Urinary bladder (tissue), 4 donors: ENCODE data around the gene CYP4X1. TPM values are rescaled to one million over a fixed set of nuclear protein-coding genes. Genes with fewer than 3 reads are reported as not detected.
A peak's percentile ranks its signal among the peaks of the same experiment; 100 is the strongest.
"Not testable (repeated sequence)": the region's sequence is repeated elsewhere in the genome, so short reads cannot be mapped to it uniquely, and the experiment has no call there.

Experiments
- DNase-seq: peaks from one replicate; pipeline ENCODE4 v3.0.0-alpha.2; 2015; ENCODE audit errors: extremely low spot score
- H3K27ac ChIP-seq: one replicate; pipeline ENCODE4 v1.5.1; 2013; ENCODE audit warnings: low read depth, mild to moderate bottlenecking, moderate library complexity
- H3K36me3 ChIP-seq: one replicate; pipeline ENCODE4 v1.6.1; 2013; ENCODE audit warnings: mild to moderate bottlenecking, moderate library complexity; ENCODE audit not compliant: insufficient read depth
- H3K4me1 ChIP-seq: one replicate; pipeline ENCODE4 v1.6.1; 2013; ENCODE audit warnings: mild to moderate bottlenecking, moderate library complexity; ENCODE audit not compliant: insufficient read depth
- H3K4me3 ChIP-seq: one replicate; pipeline ENCODE4 v1.5.1; 2013; ENCODE audit warnings: low read depth, low read length
- WGBS: extraction: QIAGEN DNeasy Blood & Tissue Kit; methylation state at CpG from one replicate; pipeline ENCODE4 v1.1.7; 2013; 5-methylcytosine and 5-hydroxymethylcytosine counted together
- polyA plus RNA-seq: library from polyadenylated mRNA; stranded (reverse); fragments of 200-250 nt; gene quantifications from one replicate; pipeline ENCODE4 v1.2.3, GENCODE V29; 2013
- small RNA-seq: library from RNA; depleted of rRNA; stranded (forward); fragments of <200 nt; gene quantifications from one replicate; pipeline ENCODE3, GENCODE V24; 2014
- total RNA-seq: library from RNA; depleted of rRNA; stranded (reverse); fragments of >200 nt; gene quantifications from one replicate; pipeline ENCODE4 v1.2.3, GENCODE V29; 2014
- donor health status: healthy with polysubstance abuse.
- donor health status: healthy.

Gene CYP4X1
- total and polyA plus RNA-seq, 2 donors: 1.8 to 7.0 TPM

GRCh38 chr1:47030170-47030805 lies 6.8 kb downstream of the CYP4X1 start:
- DNase-seq: no peak

GRCh38 chr1:47031059-47031458 lies 7.6 kb downstream of the CYP4X1 start:
- Histone ChIP-seq H3K36me3 (no peaks in the 10 kb centered on the region), H3K4me1 (no peaks in the 10 kb centered on the region), H3K4me3 (no peak overlapping the region), H3K27ac (no peak overlapping the region)
- DNase-seq: no peak
- WGBS: 30% methylated on average over 3 of the region's 3 CpGs

More at GRCh38 chr1:47030170-47030805, 6.8 kb downstream of the CYP4X1 start:
- Histone ChIP-seq H3K36me3 (no peaks in the 10 kb centered on the region), H3K27ac (no peak overlapping the region), H3K4me1 (no peaks in the 10 kb centered on the region), H3K4me3 (no peak overlapping the region)
- WGBS: 56% methylated on average over 3 of the region's 3 CpGs

- Histone ChIP-seq H3K27ac (no peak overlapping the region), H3K36me3 (no peaks in the 10 kb centered on the region), H3K4me1 (no peaks in the 10 kb centered on the region), H3K4me3 (no peak overlapping the region)
- 64% methylated on average over 3 of the region's 3 CpGs for WGBS
- DNase-seq: no peak
Measured at GRCh38 chr1:47031585-47031984, 8.1 kb downstream of the CYP4X1 start.

GRCh38 chr1:47036764-47037163 lies 13.3 kb downstream of the CYP4X1 start:
- no peak overlapping the region for H3K27ac ChIP-seq
- H3K4me3 ChIP-seq: no peak overlapping the region
- no peaks in the 10 kb centered on the region for H3K36me3 ChIP-seq
- no peak for DNase-seq
- WGBS: 80% methylated on average over 1 of the region's 1 CpG
- H3K4me1 ChIP-seq: no peaks in the 10 kb centered on the region

GRCh38 chr1:47059376-47059775 lies 35.9 kb downstream of the CYP4X1 start:
- H3K4me3 ChIP-seq: no peak overlapping the region
- no peak overlapping the region for H3K27ac ChIP-seq
- DNase-seq: no peak
- H3K36me3 ChIP-seq: no peaks in the 10 kb centered on the region
- H3K4me1 ChIP-seq: no peaks in the 10 kb centered on the region
- WGBS: 61% methylated on average over 1 of the region's 1 CpG

GRCh38 chr1:47067097-47067594 lies 43.7 kb downstream of the CYP4X1 start, which contains the start of gene CYP4Z1:
CYP4Z1 (plus strand) TSS chr1:47067231; CDS start chr1:47067491, 260 bp downstream.
- H3K4me3 ChIP-seq: no peak within 1 kb of the TSS
- DNase-seq: no peak
- no peak within 1 kb of the TSS for H3K27ac ChIP-seq
- H3K36me3 ChIP-seq: no peaks in the 10 kb centered on the region
- no peaks in the 10 kb centered on the region for H3K4me1 ChIP-seq

- not testable (repeated sequence) for DNase-seq, H3K36me3 ChIP-seq, H3K4me3 ChIP-seq, H3K27ac ChIP-seq, H3K4me1 ChIP-seq
- WGBS: 61% methylated on average over 4 of the region's 4 CpGs
Measured at GRCh38 chr1:47069080-47069479, 45.6 kb downstream of the CYP4X1 start.

GRCh38 chr1:47069509-47069908 lies 46.0 kb downstream of the CYP4X1 start:
- not testable (repeated sequence) for H3K36me3 ChIP-seq, H3K4me3 ChIP-seq, H3K27ac ChIP-seq, DNase-seq, H3K4me1 ChIP-seq

- H3K4me3 ChIP-seq, H3K36me3 ChIP-seq, H3K27ac ChIP-seq, H3K4me1 ChIP-seq: not testable (repeated sequence)
- 5% methylated on average over 3 of the region's 3 CpGs for WGBS
- DNase-seq: peak; percentile 1
Measured at GRCh38 chr1:47089356-47089755, 65.9 kb downstream of the CYP4X1 start.

- H3K4me1 ChIP-seq, DNase-seq, H3K4me3 ChIP-seq, H3K36me3 ChIP-seq, H3K27ac ChIP-seq: not testable (repeated sequence)
- 21% methylated on average over 3 of the region's 3 CpGs for WGBS
Measured at GRCh38 chr1:47091476-47091875, 68.0 kb downstream of the CYP4X1 start.

Small RNA genes within 50 kb of the gene (small RNA-seq; reads per million reads assigned to genes)
- gene CYP4A27P: not detected
- not detected for gene CYP4A43P
- not detected for gene CYP4A44P

Other genes with a start within 250 kb of the CYP4X1 start
- 56.6 TPM for gene CYP4B1, start 224.6 kb upstream of the CYP4X1 start, total RNA-seq
- 71.5 TPM for gene CYP4B1, start 224.6 kb upstream of the CYP4X1 start, polyA plus RNA-seq
- gene CYP4A11, start 82.2 kb upstream of the CYP4X1 start, total RNA-seq: not detected
- 0.14 TPM for gene CYP4A11, start 82.2 kb upstream of the CYP4X1 start, polyA plus RNA-seq
- gene CYP4Z1, start 43.6 kb downstream of the CYP4X1 start, total RNA-seq: 0.53 TPM
- gene CYP4Z1, start 43.6 kb downstream of the CYP4X1 start, polyA plus RNA-seq: 0.25 TPM
- gene CYP4A22, start 113.8 kb downstream of the CYP4X1 start, total RNA-seq: not detected
- not detected for gene CYP4A22, start 113.8 kb downstream of the CYP4X1 start, polyA plus RNA-seq
- not detected for gene PDZK1IP1, start 166.4 kb downstream of the CYP4X1 start, total RNA-seq
- 0.20 TPM for gene PDZK1IP1, start 166.4 kb downstream of the CYP4X1 start, polyA plus RNA-seq
- gene TAL1, start 208.6 kb downstream of the CYP4X1 start, total RNA-seq: 4.2 TPM
- 4.0 TPM for gene TAL1, start 208.6 kb downstream of the CYP4X1 start, polyA plus RNA-seq